ENCODE results near the gene AIFM2.

The AIFM2 gene

GRCh38 chr10:70169011-70169410, 36.4 kb upstream of the AIFM2 start:
- H3K4me3 ChIP-seq (ENCODE audit: low read length) = peak overlapping the region; percentile 97
- no peaks in the 10 kb centered on the region for H3K9me3 ChIP-seq (ENCODE audit: control insufficient read depth, insufficient read depth, low read length)
- H3K9me2 ChIP-seq (replicated peaks; ENCODE audit: control insufficient read depth, low read length) = no peaks in the 10 kb centered on the region
- no peaks in the 10 kb centered on the region for H3K27me3 ChIP-seq (ENCODE audit: control insufficient read depth, low read length)
- peaks cover 32% of the 10 kb centered on the region for H4K20me1 ChIP-seq (ENCODE audit: control insufficient read depth, insufficient read depth, low read depth, low read length)
- peaks cover 46% of the 10 kb centered on the region for H3K36me3 ChIP-seq (ENCODE audit: control insufficient read depth, low read length)
- peaks cover 11% of the 10 kb centered on the region for H3F3A ChIP-seq (ENCODE audit: control insufficient read depth, insufficient read depth)
- peak overlapping the region; percentile 98 for H3K4me2 ChIP-seq (ENCODE audit: low read length)
- H3K27ac ChIP-seq (ENCODE audit: low read depth, low read length) = no peak overlapping the region
- peaks cover 69% of the 10 kb centered on the region for H3K79me2 ChIP-seq (ENCODE audit: control insufficient read depth, low read length)
- TF ChIP-seq CTCF (IDR thresholded peaks at IDR 0.05; ENCODE audit: low read depth, low read length, poor library complexity, severe bottlenecking) (no peak), EZH2phosphoT487 (IDR thresholded peaks at IDR 0.05; ENCODE audit: borderline replicate concordance, low read length) (no peak)
- peaks cover 63% of the 10 kb centered on the region for H3K4me1 ChIP-seq (ENCODE audit: control insufficient read depth, low read length)

- H3K27ac ChIP-seq (ENCODE audit: low read depth, low read length) = no peak overlapping the region
- H3K4me2 ChIP-seq (ENCODE audit: low read length) = peak overlapping the region; percentile 98
- H3K4me3 ChIP-seq (ENCODE audit: low read length) = peak overlapping the region; percentile 15; the same call in 1 of the 2 replicates
Observed at GRCh38 chr10:70167246-70167645, 34.6 kb upstream of the AIFM2 start.

GRCh38 chr10:70166394-70166793, 33.8 kb upstream of the AIFM2 start:
- Histone ChIP-seq H3K4me1 (ENCODE audit: control insufficient read depth, low read length) (peaks cover 67% of the 10 kb centered on the region), H4K20me1 (ENCODE audit: control insufficient read depth, insufficient read depth, low read depth, low read length) (peaks cover 38% of the 10 kb centered on the region), H3K4me2 (ENCODE audit: low read length) (peak overlapping the region; percentile 98), H3K9me3 (ENCODE audit: control insufficient read depth, insufficient read depth, low read length) (no peaks in the 10 kb centered on the region), H3K4me3 (ENCODE audit: low read length) (no peak overlapping the region), H3K27me3 (ENCODE audit: control insufficient read depth, low read length) (no peaks in the 10 kb centered on the region), H3K36me3 (ENCODE audit: control insufficient read depth, low read length) (peaks cover 67% of the 10 kb centered on the region), H3K9me2 (replicated peaks; ENCODE audit: control insufficient read depth, low read length) (no peaks in the 10 kb centered on the region), H3F3A (ENCODE audit: control insufficient read depth, insufficient read depth) (peaks cover 1% of the 10 kb centered on the region), H3K27ac (ENCODE audit: low read depth, low read length) (no peak overlapping the region), H3K79me2 (ENCODE audit: control insufficient read depth, low read length) (peaks cover 94% of the 10 kb centered on the region)
- TF ChIP-seq CTCF (IDR thresholded peaks at IDR 0.05; ENCODE audit: low read depth, low read length, poor library complexity, severe bottlenecking) (no peak), EZH2phosphoT487 (IDR thresholded peaks at IDR 0.05; ENCODE audit: borderline replicate concordance, low read length) (no peak)

More at GRCh38 chr10:70167246-70167645, 34.6 kb upstream of the AIFM2 start:
- no peaks in the 10 kb centered on the region for H3K9me3 ChIP-seq (ENCODE audit: control insufficient read depth, insufficient read depth, low read length)
- peaks cover 87% of the 10 kb centered on the region for H3K79me2 ChIP-seq (ENCODE audit: control insufficient read depth, low read length)
- H3K27me3 ChIP-seq (ENCODE audit: control insufficient read depth, low read length) = no peaks in the 10 kb centered on the region
- peaks cover 38% of the 10 kb centered on the region for H4K20me1 ChIP-seq (ENCODE audit: control insufficient read depth, insufficient read depth, low read depth, low read length)
- TF ChIP-seq CTCF (IDR thresholded peaks at IDR 0.05; ENCODE audit: low read depth, low read length, poor library complexity, severe bottlenecking) = no peak
- no peak for TF ChIP-seq EZH2phosphoT487 (IDR thresholded peaks at IDR 0.05; ENCODE audit: borderline replicate concordance, low read length)
- H3K4me1 ChIP-seq (ENCODE audit: control insufficient read depth, low read length) = peaks cover 72% of the 10 kb centered on the region
- H3K36me3 ChIP-seq (ENCODE audit: control insufficient read depth, low read length) = peaks cover 60% of the 10 kb centered on the region
- H3F3A ChIP-seq (ENCODE audit: control insufficient read depth, insufficient read depth) = peaks cover 10% of the 10 kb centered on the region
- H3K9me2 ChIP-seq (replicated peaks; ENCODE audit: control insufficient read depth, low read length) = no peaks in the 10 kb centered on the region

Data from DOHH2 (cell line).